Cardiac muscle cell (in vitro differentiated cells and primary cell): ENCODE data around the gene CDK14. TPM values are rescaled to one million over a fixed set of nuclear protein-coding genes. Genes with fewer than 3 reads are reported as not detected.
"Not testable (repeated sequence)": the region's sequence is repeated elsewhere in the genome, so short reads cannot be mapped to it uniquely, and the experiment has no call there.

ENCODE experiments used
- DNase-seq, 2 donors: peaks; one replicate each; pipeline versions ENCODE4 v3.0.0 to v3.0.0-alpha.2; 2010 to 2017; ENCODE audit warnings: low read depth in 1 of 2, low spot score in 1 of 2
- H3K27ac ChIP-seq: fragments of 200-600 bp; sonication (generic); 2 replicates; pipeline ENCODE4 v1.5.1; 2016
- H3K27me3 ChIP-seq: fragments of 200-600 bp; sonication (generic); 2 replicates; pipeline ENCODE4 v1.6.0; 2016; ENCODE audit warnings: control low read depth
- H3K36me3 ChIP-seq: fragments of 200-600 bp; sonication (generic); 2 replicates; pipeline ENCODE4 v1.5.1; 2016; ENCODE audit warnings: control low read depth
- H3K4me1 ChIP-seq: fragments of 200-600 bp; sonication (generic); 2 replicates; pipeline ENCODE4 v1.8.1; 2017; ENCODE audit warnings: low read depth, mild to moderate bottlenecking, mixed run types
- H3K4me3 ChIP-seq: fragments of 200-600 bp; sonication (generic); 2 replicates; pipeline ENCODE4 v1.5.1; 2016; ENCODE audit warnings: mild to moderate bottlenecking
- H3K9me3 ChIP-seq: fragments of 200-600 bp; sonication (generic); 2 replicates; pipeline ENCODE4 v1.5.1; 2017; ENCODE audit warnings: low read depth, mild to moderate bottlenecking, control low read depth
- polyA plus RNA-seq: library from polyadenylated mRNA; unstranded; fragments of >200 nt; fragmentation: Nextera tagmentation; extraction: Ambion mirVana; gene quantifications from 2 replicates; pipeline ENCODE4 v1.2.1, GENCODE V29; 2016
- total RNA-seq: library from RNA; depleted of rRNA; stranded (reverse); fragments of >200 nt; gene quantifications from 2 replicates; pipeline ENCODE4 v1.2.3, GENCODE V29; 2016
- TF ChIP-seq, protein P1 (sequence below): IDR thresholded peaks from 2 replicates; pipeline ENCODE4 v1.5.1; 2012; ENCODE audit warnings: low read depth, mild to moderate bottlenecking, low read length

Gene CDK14
- total and polyA plus RNA-seq, 2 experiments from 2014 or later: 22.5 to 23.1 TPM

DNA sequence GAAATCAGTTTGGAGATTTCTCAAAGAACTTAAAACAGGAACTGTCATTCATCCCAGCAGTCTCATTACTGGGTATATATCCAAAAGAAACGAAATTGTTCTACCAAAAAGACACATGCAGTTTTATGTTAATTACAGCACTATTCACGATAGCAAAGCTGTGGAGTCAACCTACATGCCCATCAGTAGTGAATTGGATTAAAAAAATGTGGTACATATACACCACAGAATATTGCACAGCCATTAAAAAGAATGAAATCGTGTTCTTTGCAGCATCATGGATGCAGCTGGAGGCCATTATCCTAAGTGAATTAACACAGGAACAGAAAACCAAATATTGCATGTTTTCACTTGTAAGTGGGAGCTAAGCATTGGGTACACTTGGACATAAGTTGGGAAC is 158.9 kb downstream of the CDK14 start:
- TF ChIP-seq, protein P1, sequence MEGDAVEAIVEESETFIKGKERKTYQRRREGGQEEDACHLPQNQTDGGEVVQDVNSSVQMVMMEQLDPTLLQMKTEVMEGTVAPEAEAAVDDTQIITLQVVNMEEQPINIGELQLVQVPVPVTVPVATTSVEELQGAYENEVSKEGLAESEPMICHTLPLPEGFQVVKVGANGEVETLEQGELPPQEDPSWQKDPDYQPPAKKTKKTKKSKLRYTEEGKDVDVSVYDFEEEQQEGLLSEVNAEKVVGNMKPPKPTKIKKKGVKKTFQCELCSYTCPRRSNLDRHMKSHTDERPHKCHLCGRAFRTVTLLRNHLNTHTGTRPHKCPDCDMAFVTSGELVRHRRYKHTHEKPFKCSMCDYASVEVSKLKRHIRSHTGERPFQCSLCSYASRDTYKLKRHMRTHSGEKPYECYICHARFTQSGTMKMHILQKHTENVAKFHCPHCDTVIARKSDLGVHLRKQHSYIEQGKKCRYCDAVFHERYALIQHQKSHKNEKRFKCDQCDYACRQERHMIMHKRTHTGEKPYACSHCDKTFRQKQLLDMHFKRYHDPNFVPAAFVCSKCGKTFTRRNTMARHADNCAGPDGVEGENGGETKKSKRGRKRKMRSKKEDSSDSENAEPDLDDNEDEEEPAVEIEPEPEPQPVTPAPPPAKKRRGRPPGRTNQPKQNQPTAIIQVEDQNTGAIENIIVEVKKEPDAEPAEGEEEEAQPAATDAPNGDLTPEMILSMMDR: no peak
- H3K36me3 ChIP-seq: no peaks in the 10 kb centered on the region

DNA sequence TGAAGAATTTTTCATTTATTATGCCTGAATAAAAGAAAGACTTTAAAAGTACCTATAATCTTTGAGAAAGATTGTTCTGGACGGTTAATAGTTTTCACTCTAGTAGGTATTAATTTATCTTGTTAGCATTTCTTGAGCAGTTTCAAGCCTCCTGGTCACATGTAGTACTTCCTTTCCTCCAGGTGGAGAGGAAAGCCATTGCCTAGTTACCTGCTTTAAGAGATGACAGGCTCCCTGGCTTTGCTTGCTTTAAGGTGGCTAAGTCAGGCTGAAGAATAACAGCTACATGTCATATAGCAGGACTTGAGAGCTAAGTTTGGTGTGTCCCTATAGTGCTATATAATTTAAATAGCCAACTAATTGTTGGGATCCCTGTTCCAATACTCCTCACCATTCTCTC is 160.2 kb downstream of the CDK14 start:
- Histone ChIP-seq H3K27me3 (no peaks in the 10 kb centered on the region), H3K36me3 (no peaks in the 10 kb centered on the region), H3K4me3 (no peak overlapping the region), H3K27ac (no peak overlapping the region), H3K9me3 (no peaks in the 10 kb centered on the region), H3K4me1 (peaks cover 11% of the 10 kb centered on the region)
- no peak for DNase-seq
- TF ChIP-seq, protein P1: no peak

More for the DNA sequence above, 158.9 kb downstream of the CDK14 start:
- Histone ChIP-seq H3K9me3 (no peaks in the 10 kb centered on the region), H3K27ac (no peak overlapping the region), H3K27me3 (no peaks in the 10 kb centered on the region), H3K4me1 (peaks cover 6% of the 10 kb centered on the region), H3K4me3 (no peak overlapping the region)
- DNase-seq: no peak

GRCh38 chr7:90757565-90757950 is 161.4 kb downstream of the CDK14 start:
- H3K27ac ChIP-seq, H3K9me3 ChIP-seq, H3K36me3 ChIP-seq: not testable (repeated sequence)

DNA sequence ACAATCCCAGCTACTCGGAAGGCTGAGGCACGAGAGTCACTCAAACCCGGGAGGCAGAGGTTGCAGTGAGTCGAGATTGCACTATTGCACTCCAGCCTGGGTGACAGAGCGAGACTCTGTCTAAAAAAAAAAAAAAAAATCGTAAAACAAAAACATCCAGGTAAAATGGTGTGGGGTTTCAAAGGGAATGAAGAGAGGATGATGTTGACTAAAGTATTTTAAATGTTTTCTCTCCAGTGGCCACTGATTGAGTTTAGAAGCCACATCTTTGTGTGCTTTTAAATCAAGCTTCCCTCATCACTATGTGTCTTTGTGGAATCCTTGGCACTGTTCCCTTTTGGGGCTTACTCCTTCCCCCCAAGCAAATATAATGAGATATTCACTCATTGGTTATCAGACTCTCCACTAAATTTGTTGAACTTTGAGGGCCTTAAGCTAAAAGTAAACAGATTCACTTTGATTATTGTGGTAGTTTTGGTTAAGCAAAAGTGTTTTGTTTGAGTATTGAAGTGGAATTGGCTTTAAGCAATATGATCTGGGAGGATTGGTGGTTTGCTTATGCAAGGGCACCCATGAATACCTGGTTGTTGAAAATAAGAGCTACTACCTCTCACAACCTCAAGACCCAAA is 162.9 kb downstream of the CDK14 start:
- no peak overlapping the region for H3K27ac ChIP-seq
- no peaks in the 10 kb centered on the region for H3K9me3 ChIP-seq
- TF ChIP-seq, protein P1: no peak
- H3K4me1 ChIP-seq: peaks cover 11% of the 10 kb centered on the region
- DNase-seq: no peak
- H3K36me3 ChIP-seq: no peaks in the 10 kb centered on the region
- no peak overlapping the region for H3K4me3 ChIP-seq
- no peaks in the 10 kb centered on the region for H3K27me3 ChIP-seq

More at GRCh38 chr7:90757565-90757950, 161.4 kb downstream of the CDK14 start:
- DNase-seq, H3K27me3 ChIP-seq, H3K4me3 ChIP-seq: not testable (repeated sequence)
- peaks cover 11% of the 10 kb centered on the region for H3K4me1 ChIP-seq

DNA sequence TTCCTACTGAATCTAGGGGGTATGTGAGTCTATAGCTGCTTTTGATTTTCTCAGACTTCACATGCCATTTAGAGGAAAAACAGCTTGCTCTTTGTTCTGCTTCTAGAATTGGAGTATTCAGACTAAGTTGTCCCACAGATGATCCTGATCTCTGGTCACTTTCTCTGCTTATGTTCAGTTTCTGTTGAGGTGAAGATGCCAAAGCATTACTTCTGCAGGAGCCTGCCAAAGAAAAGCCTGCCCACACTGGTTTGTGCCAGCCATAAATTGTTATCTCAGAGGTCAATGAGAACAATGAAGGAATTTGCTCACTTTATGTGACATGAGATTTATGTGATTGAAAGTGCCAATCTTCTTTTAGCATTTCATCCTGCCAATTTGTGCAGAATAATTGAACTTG is 163.6 kb downstream of the CDK14 start:
- TF ChIP-seq, protein P1: no peak
- Histone ChIP-seq H3K27me3 (no peaks in the 10 kb centered on the region), H3K9me3 (no peaks in the 10 kb centered on the region), H3K27ac (no peak overlapping the region), H3K4me1 (peaks cover 11% of the 10 kb centered on the region), H3K4me3 (no peak overlapping the region), H3K36me3 (no peaks in the 10 kb centered on the region)
- DNase-seq: no peak

DNA sequence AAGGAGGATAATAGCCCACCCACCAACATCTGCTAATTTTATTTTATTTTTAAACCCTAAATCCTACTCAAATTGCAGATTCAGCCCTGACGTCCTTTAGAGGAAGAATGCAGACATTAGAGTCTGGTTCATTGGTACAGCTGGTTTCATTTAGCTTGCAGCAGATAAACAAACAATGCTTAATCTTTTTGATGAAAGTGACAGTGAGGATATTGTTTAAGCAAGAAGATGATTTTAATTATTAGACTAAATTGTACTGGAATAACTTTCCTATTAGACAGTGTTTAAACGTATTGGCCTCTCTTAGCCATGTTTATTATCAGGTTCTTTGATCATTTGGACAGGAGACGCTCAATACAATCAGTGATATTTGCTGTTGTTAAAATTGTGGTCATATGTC is 164.8 kb downstream of the CDK14 start:
- no peaks in the 10 kb centered on the region for H3K27me3 ChIP-seq
- no peak for DNase-seq
- no peak overlapping the region for H3K27ac ChIP-seq
- H3K36me3 ChIP-seq: no peaks in the 10 kb centered on the region
- TF ChIP-seq, protein P1: no peak
- peaks cover 12% of the 10 kb centered on the region for H3K4me1 ChIP-seq
- no peaks in the 10 kb centered on the region for H3K9me3 ChIP-seq
- no peak overlapping the region for H3K4me3 ChIP-seq
